Measurements from ENCODE around the gene HAP1.

Gene HAP1

DNA sequence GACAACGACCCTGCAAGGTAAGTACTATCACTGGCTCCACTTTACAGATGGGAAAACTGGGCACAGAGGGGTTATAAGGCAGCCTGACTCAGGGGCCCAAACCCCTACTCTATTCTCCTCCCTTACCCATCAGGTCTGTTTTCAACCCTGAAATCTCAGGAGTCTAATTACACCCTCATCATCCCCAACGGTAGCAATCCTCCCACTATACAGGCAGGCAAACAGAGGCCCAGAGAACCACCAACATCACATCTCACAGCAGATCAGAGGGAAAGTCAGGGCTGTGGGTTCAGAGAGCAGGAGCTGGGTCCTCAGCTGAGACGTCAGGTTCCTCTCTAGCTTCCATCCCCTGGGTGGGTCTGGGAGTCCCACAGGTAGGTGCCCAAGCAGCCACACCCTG lies 35.5 kb upstream of the HAP1 start:
- TF ChIP-seq, protein P1, sequence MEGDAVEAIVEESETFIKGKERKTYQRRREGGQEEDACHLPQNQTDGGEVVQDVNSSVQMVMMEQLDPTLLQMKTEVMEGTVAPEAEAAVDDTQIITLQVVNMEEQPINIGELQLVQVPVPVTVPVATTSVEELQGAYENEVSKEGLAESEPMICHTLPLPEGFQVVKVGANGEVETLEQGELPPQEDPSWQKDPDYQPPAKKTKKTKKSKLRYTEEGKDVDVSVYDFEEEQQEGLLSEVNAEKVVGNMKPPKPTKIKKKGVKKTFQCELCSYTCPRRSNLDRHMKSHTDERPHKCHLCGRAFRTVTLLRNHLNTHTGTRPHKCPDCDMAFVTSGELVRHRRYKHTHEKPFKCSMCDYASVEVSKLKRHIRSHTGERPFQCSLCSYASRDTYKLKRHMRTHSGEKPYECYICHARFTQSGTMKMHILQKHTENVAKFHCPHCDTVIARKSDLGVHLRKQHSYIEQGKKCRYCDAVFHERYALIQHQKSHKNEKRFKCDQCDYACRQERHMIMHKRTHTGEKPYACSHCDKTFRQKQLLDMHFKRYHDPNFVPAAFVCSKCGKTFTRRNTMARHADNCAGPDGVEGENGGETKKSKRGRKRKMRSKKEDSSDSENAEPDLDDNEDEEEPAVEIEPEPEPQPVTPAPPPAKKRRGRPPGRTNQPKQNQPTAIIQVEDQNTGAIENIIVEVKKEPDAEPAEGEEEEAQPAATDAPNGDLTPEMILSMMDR (IDR thresholded peaks at IDR 0.05; ENCODE audit: insufficient read depth, low read depth, low read length, missing control alignments), result no peak
- DNase-seq (ENCODE audit: low read depth), result no peak
- no peak overlapping the region for H3K4me3 ChIP-seq (ENCODE audit: low read length)

DNA sequence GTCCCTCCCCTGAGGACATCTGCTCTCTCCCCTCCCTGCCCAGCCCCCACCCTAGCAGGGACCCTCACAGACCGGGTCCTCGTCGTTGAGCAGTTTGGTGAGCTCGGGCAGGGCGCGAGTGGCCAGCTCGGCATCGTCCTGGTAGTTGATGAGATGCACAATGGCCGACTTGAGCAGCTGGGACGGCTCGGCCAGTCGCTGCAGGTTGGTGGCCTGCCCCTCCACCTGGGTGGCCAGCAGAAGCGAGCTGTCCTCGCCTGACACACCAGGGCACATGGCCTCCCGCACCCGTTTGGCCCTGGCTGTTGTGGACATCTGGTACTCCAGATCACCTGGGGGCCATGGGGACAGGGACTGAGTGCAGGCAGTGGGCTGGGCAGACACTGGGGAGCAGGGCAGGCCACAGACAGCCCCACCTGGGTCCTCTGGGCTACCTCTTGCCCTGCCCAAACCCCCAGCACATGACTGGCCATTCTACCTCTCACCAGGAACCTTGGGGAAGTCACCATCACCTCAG lies 35.0 kb upstream of the HAP1 start:
- no peak for DNase-seq (ENCODE audit: low read depth)
- H3K4me3 ChIP-seq (ENCODE audit: low read length), result no peak overlapping the region
- TF ChIP-seq, protein P1 (IDR thresholded peaks at IDR 0.05; ENCODE audit: insufficient read depth, low read depth, low read length, missing control alignments), result no peak

DNA sequence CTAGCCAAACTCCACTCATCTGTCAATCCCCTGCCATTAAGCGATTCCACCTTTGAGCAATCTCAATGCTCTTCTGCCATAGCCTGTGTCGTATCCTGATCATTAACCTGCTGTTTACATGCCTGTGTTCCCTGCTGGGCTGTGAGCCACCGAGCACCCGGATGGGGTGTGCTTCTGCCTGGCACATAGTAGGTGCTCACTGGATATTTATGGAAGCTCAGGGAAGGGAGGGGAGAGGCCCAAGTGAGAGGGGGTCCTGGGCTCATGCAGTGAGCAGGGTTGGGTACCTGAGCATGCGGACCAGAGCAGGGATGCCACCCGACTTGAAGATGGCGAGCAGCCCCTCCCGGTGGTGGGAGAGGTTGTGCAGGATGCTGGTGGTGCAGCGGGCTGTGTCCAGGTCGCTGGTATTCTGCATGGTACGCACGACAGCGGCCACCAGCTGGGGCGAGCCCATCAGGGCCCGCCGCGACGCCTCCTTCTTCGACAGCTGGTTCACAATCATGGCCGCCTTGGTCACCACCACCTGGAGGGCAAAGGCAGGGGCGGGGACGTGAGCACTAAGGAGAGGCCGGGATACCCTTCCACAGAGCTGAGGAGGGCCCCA lies 34.3 kb upstream of the HAP1 start:
- DNase-seq (ENCODE audit: low read depth), result no peak
- H3K4me3 ChIP-seq (ENCODE audit: low read length), result no peak overlapping the region
- TF ChIP-seq, protein P1 (IDR thresholded peaks at IDR 0.05; ENCODE audit: insufficient read depth, low read depth, low read length, missing control alignments), result no peak

DNA sequence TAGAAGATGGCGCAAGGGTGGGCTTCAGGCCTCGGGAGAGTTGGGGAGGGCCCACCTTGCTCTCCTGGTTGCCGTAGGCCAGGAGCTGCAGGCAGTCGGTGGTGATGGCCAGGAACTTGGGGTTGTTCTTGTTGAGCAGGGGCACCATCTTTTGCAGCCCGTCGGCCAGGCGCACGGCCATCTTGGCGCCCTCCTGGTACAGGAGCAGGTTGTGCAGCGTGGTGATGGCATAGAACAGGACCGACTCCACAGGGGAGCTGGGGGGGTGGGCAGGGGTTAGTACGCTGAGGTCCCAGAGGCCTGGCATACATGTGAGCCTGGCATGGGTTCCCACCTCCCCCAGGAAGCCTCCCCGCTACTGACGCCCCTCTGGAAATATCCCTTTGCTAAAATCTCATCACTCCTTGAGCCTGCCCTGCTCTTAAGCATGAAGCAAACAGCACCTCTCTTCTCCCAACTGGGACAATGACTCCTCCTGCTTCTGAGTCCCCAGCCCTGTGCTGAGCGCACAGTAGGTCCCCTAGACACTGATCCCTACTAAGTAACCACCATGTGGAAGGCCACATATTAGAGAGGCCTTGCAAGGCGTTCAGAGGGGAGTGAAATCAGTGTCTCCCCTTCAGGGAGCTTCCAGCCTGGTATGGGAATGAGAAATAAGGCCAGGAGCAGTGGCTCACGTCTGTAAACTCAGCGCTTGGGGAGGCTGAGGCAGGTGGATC lies 33.0 kb upstream of the HAP1 start:
- TF ChIP-seq, protein P1 (IDR thresholded peaks at IDR 0.05; ENCODE audit: insufficient read depth, low read depth, low read length, missing control alignments), result no peak
- H3K4me3 ChIP-seq (ENCODE audit: low read length), result no peak overlapping the region
- no peak for DNase-seq (ENCODE audit: low read depth)

DNA sequence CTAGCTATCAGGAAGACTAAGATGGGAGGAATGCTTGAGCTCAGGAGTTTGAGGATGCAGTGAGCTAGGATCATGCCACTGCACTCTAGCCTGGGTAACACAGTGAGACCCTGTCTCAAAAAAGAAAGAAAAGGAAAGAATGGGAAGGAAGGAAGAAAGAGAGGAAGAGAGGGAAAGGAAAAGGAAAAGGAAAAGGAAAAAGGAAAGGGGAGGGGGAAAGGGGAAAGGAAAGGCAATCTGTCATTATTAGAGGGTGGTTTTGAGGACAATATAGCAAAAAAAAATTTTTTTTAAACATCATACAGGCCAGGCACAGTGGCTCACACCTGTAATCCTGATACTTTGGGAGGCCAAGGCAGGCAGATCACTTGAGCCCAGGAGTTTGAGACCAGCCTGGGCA lies 31.7 kb upstream of the HAP1 start:
- DNase-seq (ENCODE audit: low read depth), result no peak
- no peak overlapping the region for H3K4me3 ChIP-seq (ENCODE audit: low read length)
- TF ChIP-seq, protein P1 (IDR thresholded peaks at IDR 0.05; ENCODE audit: insufficient read depth, low read depth, low read length, missing control alignments), result no peak

DNA sequence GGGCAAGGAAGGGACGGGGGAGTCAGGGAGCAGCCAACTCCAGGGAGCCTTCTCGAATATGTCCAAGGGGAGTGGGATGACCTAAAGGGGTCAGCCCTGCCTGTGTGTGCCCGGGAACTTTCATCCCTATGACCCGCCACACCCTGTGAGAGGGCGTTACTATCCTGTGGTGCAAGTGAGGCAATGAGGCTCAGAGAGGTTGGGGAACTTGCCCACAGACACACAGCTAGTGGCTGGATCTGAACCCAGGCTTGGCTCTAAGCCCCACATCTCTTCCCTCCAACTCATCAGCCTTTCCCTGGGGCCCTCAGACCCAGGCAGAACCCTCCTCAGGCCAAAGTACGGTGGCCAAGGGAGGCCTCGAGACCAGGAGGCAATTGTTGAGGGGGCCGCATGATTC lies 28.9 kb upstream of the HAP1 start:
- TF ChIP-seq, protein P1 (IDR thresholded peaks at IDR 0.05; ENCODE audit: insufficient read depth, low read depth, low read length, missing control alignments), result no peak
- no peak overlapping the region for H3K4me3 ChIP-seq (ENCODE audit: low read length)
- no peak for DNase-seq (ENCODE audit: low read depth)
